Memory B cell (primary cell): ENCODE data around the gene KRTAP2-2.

ENCODE experiments used
- ATAC-seq: fragments of 150-1000 bp; cut with Tn5 transposase; 2 replicates; pipeline ENCODE4 v1.10.0; 2021; ENCODE audit warnings: low read depth, mild to moderate bottlenecking, moderate library complexity
- DNase-seq, 2 donors: peaks; one replicate each; pipeline ENCODE4 v3.0.0; 2022; ENCODE audit warnings: low spot score in 2 of 2
- H3K27ac Mint-ChIP-seq: one replicate; pipeline ENCODE4 v1.8.0; 2022; ENCODE audit warnings: mild to moderate bottlenecking, moderate library complexity, mixed read lengths
- H3K27me3 Mint-ChIP-seq: one replicate; pipeline ENCODE4 v1.8.0; 2022; ENCODE audit warnings: mixed read lengths
- H3K36me3 Mint-ChIP-seq: one replicate; pipeline ENCODE4 v1.8.0; 2022; ENCODE audit warnings: mild to moderate bottlenecking, mixed read lengths
- H3K4me1 Mint-ChIP-seq: one replicate; pipeline ENCODE4 v1.8.0; 2022; ENCODE audit warnings: mixed read lengths
- H3K4me3 Mint-ChIP-seq: one replicate; pipeline ENCODE4 v1.8.0; 2022; ENCODE audit warnings: mild to moderate bottlenecking, moderate library complexity, mixed read lengths
- H3K9me3 Mint-ChIP-seq: one replicate; pipeline ENCODE4 v1.8.0; 2022; ENCODE audit warnings: mixed read lengths

KRTAP2-2 gene

GRCh38 chr17:41020336-41020735 lies 34.7 kb downstream of the KRTAP2-2 start:
- ATAC-seq (no peak), DNase-seq (no peak)
- Mint-ChIP-seq H3K27me3 (peaks cover 11% of the 10 kb centered on the region), H3K4me1 (peaks cover 2% of the 10 kb centered on the region), H3K9me3 (peaks cover 6% of the 10 kb centered on the region), H3K27ac (no peak overlapping the region), H3K4me3 (no peak overlapping the region), H3K36me3 (no peaks in the 10 kb centered on the region)

GRCh38 chr17:41019415-41019814 lies 35.6 kb downstream of the KRTAP2-2 start:
- no peaks in the 10 kb centered on the region for H3K36me3 Mint-ChIP-seq
- ATAC-seq (no peak), DNase-seq (no peak)
- H3K4me1 Mint-ChIP-seq, result peaks cover 2% of the 10 kb centered on the region
- H3K27me3 Mint-ChIP-seq, result peaks cover 10% of the 10 kb centered on the region
- no peak overlapping the region for H3K4me3 Mint-ChIP-seq
- H3K9me3 Mint-ChIP-seq, result peaks cover 6% of the 10 kb centered on the region
- no peak overlapping the region for H3K27ac Mint-ChIP-seq

GRCh38 chr17:41018541-41018940 lies 36.5 kb downstream of the KRTAP2-2 start:
- Mint-ChIP-seq H3K9me3 (peaks cover 6% of the 10 kb centered on the region), H3K4me1 (peaks cover 2% of the 10 kb centered on the region), H3K4me3 (no peak overlapping the region), H3K27me3 (peaks cover 10% of the 10 kb centered on the region), H3K36me3 (no peaks in the 10 kb centered on the region), H3K27ac (no peak overlapping the region)
- DNase-seq, result no peak
- ATAC-seq, result no peak

- H3K9me3 Mint-ChIP-seq, result peaks cover 4% of the 10 kb centered on the region
- peaks cover 10% of the 10 kb centered on the region for H3K27me3 Mint-ChIP-seq
- peaks cover 2% of the 10 kb centered on the region for H3K4me1 Mint-ChIP-seq
- DNase-seq, result no peak
- H3K36me3 Mint-ChIP-seq, result no peaks in the 10 kb centered on the region
- H3K4me3 Mint-ChIP-seq, result no peak overlapping the region
- ATAC-seq, result no peak
- no peak overlapping the region for H3K27ac Mint-ChIP-seq
Measured at GRCh38 chr17:41016578-41017215, 38.3 kb downstream of the KRTAP2-2 start.

GRCh38 chr17:41015454-41015853 lies 39.6 kb downstream of the KRTAP2-2 start:
- Mint-ChIP-seq H3K4me3 (no peak overlapping the region), H3K9me3 (no peaks in the 10 kb centered on the region), H3K36me3 (no peaks in the 10 kb centered on the region), H3K27ac (no peak overlapping the region), H3K27me3 (peaks cover 12% of the 10 kb centered on the region), H3K4me1 (peaks cover 2% of the 10 kb centered on the region)
- DNase-seq (no peak), ATAC-seq (no peak)

GRCh38 chr17:41013606-41014005 lies 41.4 kb downstream of the KRTAP2-2 start:
- no peak overlapping the region for H3K27ac Mint-ChIP-seq
- ATAC-seq, result no peak
- no peak overlapping the region for H3K4me3 Mint-ChIP-seq
- H3K9me3 Mint-ChIP-seq, result no peaks in the 10 kb centered on the region
- H3K36me3 Mint-ChIP-seq, result no peaks in the 10 kb centered on the region
- peaks cover 2% of the 10 kb centered on the region for H3K4me1 Mint-ChIP-seq
- H3K27me3 Mint-ChIP-seq, result peaks cover 14% of the 10 kb centered on the region
- no peak for DNase-seq

GRCh38 chr17:41013181-41013580 lies 41.8 kb downstream of the KRTAP2-2 start:
- Mint-ChIP-seq H3K4me3 (no peak overlapping the region), H3K4me1 (peaks cover 2% of the 10 kb centered on the region), H3K36me3 (no peaks in the 10 kb centered on the region), H3K27ac (no peak overlapping the region), H3K9me3 (no peaks in the 10 kb centered on the region), H3K27me3 (peaks cover 14% of the 10 kb centered on the region)
- no peak for DNase-seq
- no peak for ATAC-seq

GRCh38 chr17:41012326-41013120 lies 42.5 kb downstream of the KRTAP2-2 start:
- Mint-ChIP-seq H3K27ac (no peak overlapping the region), H3K4me1 (peaks cover 2% of the 10 kb centered on the region), H3K27me3 (peaks cover 12% of the 10 kb centered on the region), H3K36me3 (no peaks in the 10 kb centered on the region), H3K4me3 (no peak overlapping the region), H3K9me3 (no peaks in the 10 kb centered on the region)
- no peak for ATAC-seq
- DNase-seq, result no peak

- H3K4me3 Mint-ChIP-seq, result no peak overlapping the region
- H3K27me3 Mint-ChIP-seq, result peaks cover 10% of the 10 kb centered on the region
- H3K27ac Mint-ChIP-seq, result no peak overlapping the region
- H3K9me3 Mint-ChIP-seq, result no peaks in the 10 kb centered on the region
- no peak for ATAC-seq
- DNase-seq, result no peak
- no peaks in the 10 kb centered on the region for H3K36me3 Mint-ChIP-seq
- H3K4me1 Mint-ChIP-seq, result no peaks in the 10 kb centered on the region
Measured at GRCh38 chr17:41010441-41010840, 44.6 kb downstream of the KRTAP2-2 start.

- DNase-seq, result no peak
- Mint-ChIP-seq H3K27ac (no peak overlapping the region), H3K4me3 (no peak overlapping the region), H3K4me1 (no peaks in the 10 kb centered on the region), H3K36me3 (no peaks in the 10 kb centered on the region), H3K9me3 (no peaks in the 10 kb centered on the region), H3K27me3 (peaks cover 9% of the 10 kb centered on the region)
- ATAC-seq, result no peak
Measured at GRCh38 chr17:41009936-41010335, 45.1 kb downstream of the KRTAP2-2 start.

- Mint-ChIP-seq H3K9me3 (no peaks in the 10 kb centered on the region), H3K4me1 (no peaks in the 10 kb centered on the region), H3K4me3 (no peak overlapping the region), H3K36me3 (no peaks in the 10 kb centered on the region), H3K27ac (no peak overlapping the region), H3K27me3 (peaks cover 9% of the 10 kb centered on the region)
- DNase-seq (no peak), ATAC-seq (no peak)
Measured at GRCh38 chr17:41009301-41009760, 45.7 kb downstream of the KRTAP2-2 start.

- ATAC-seq (no peak), DNase-seq (no peak)
- H3K27me3 Mint-ChIP-seq, result peaks cover 10% of the 10 kb centered on the region
- no peaks in the 10 kb centered on the region for H3K36me3 Mint-ChIP-seq
- no peaks in the 10 kb centered on the region for H3K9me3 Mint-ChIP-seq
- H3K4me3 Mint-ChIP-seq, result no peak within 1 kb of the TSS
- H3K4me1 Mint-ChIP-seq, result no peaks in the 10 kb centered on the region
- H3K27ac Mint-ChIP-seq, result no peak within 1 kb of the TSS
Measured at GRCh38 chr17:41008811-41009210, 46.2 kb downstream of the KRTAP2-2 start, which contains the start of gene KRTAP3-1. TSS of gene KRTAP3-1 (minus strand) at chr17:41009128. CDS start at chr17:41009074, 54 bp downstream.
